Mammary epithelial cell (primary cell): ENCODE measurements around the gene CYTH4.

ENCODE experiments used
- EZH2 ChIP-seq: IDR thresholded peaks from 2 replicates; pipeline ENCODE4 v1.6.1; 2012; ENCODE audit warnings: low read length, inconsistent platforms, borderline replicate concordance
- TF ChIP-seq, protein P1 (sequence below), 2 donors: IDR thresholded peaks in 1 of 2; conservative IDR thresholded peaks in 1 of 2; 2 replicates each; pipeline ENCODE4 v1.5.1; 2011 to 2012; ENCODE audit warnings: inconsistent platforms in 2 of 2, low read length in 2 of 2, mild to moderate bottlenecking in 2 of 2, control low read depth in 1 of 2, low read depth in 1 of 2; ENCODE audit not compliant: insufficient read depth in 1 of 2; ENCODE audit errors: extremely low read depth in 1 of 2

- TF ChIP-seq, protein P1, sequence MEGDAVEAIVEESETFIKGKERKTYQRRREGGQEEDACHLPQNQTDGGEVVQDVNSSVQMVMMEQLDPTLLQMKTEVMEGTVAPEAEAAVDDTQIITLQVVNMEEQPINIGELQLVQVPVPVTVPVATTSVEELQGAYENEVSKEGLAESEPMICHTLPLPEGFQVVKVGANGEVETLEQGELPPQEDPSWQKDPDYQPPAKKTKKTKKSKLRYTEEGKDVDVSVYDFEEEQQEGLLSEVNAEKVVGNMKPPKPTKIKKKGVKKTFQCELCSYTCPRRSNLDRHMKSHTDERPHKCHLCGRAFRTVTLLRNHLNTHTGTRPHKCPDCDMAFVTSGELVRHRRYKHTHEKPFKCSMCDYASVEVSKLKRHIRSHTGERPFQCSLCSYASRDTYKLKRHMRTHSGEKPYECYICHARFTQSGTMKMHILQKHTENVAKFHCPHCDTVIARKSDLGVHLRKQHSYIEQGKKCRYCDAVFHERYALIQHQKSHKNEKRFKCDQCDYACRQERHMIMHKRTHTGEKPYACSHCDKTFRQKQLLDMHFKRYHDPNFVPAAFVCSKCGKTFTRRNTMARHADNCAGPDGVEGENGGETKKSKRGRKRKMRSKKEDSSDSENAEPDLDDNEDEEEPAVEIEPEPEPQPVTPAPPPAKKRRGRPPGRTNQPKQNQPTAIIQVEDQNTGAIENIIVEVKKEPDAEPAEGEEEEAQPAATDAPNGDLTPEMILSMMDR (conservative IDR thresholded peaks at IDR 0.05 in 1 of 2, IDR thresholded peaks at IDR 0.05 in 1 of 2; ENCODE audit: extremely low read depth in 1 of 2, insufficient read depth in 1 of 2, low read depth in 1 of 2, low read length in 2 of 2), result peak in 1 of 2 donors; percentile 59
- TF ChIP-seq EZH2, result no peak
Measured at GRCh38 chr22:37330200-37331033, 48.1 kb downstream of the CYTH4 start.
